SU-DHL-6 (cell line): ENCODE results near the gene CCNQ.

ENCODE experiments used
- H2AFZ ChIP-seq: fragments of 200-600 bp; sonication (generic); 2 replicates; pipeline ENCODE4 v1.6.1; 2014; ENCODE audit warnings: low read depth, mild to moderate bottlenecking, moderate library complexity, mixed read lengths, antibody characterized with exemption, low read length; ENCODE audit not compliant: severe bottlenecking
- H3F3A ChIP-seq: fragments of 200-600 bp; shearing (Covaris generic); 2 replicates; pipeline ENCODE4 v1.6.0; 2016; ENCODE audit warnings: antibody characterized with exemption, mild to moderate bottlenecking; ENCODE audit not compliant: insufficient read depth
- H3K27ac ChIP-seq: fragments of 200-600 bp; sonication (generic); 2 replicates; pipeline ENCODE4 v1.5.1; 2016; ENCODE audit warnings: low read depth, mild to moderate bottlenecking, low read length, moderate library complexity, mixed read lengths
- H3K27me3 ChIP-seq: fragments of 200-600 bp; sonication (generic), shearing (Covaris generic); 2 replicates; pipeline ENCODE4 v1.6.0; 2014; ENCODE audit warnings: mild to moderate bottlenecking, low read length
- H3K36me3 ChIP-seq: fragments of 200-600 bp; sonication (generic); 2 replicates; pipeline ENCODE4 v1.6.1; 2014; ENCODE audit warnings: mild to moderate bottlenecking, low read length, mixed read lengths
- H3K4me2 ChIP-seq: fragments of 300-600, 200-600 bp; shearing (Covaris generic), sonication (generic); 2 replicates; pipeline ENCODE4 v1.6.0; 2014; ENCODE audit warnings: low read length, low read depth, mild to moderate bottlenecking; ENCODE audit not compliant: poor library complexity, severe bottlenecking
- H3K4me3 ChIP-seq: fragments of 200-600 bp; sonication (generic); 2 replicates; pipeline ENCODE4 v1.5.1; 2014; ENCODE audit warnings: antibody characterized with exemption, low read length, mild to moderate bottlenecking, mixed read lengths; ENCODE audit not compliant: insufficient read depth, poor library complexity, severe bottlenecking
- H3K79me2 ChIP-seq: fragments of 200-600 bp; sonication (generic); 2 replicates; pipeline ENCODE4 v1.6.1; 2014; ENCODE audit warnings: mild to moderate bottlenecking, low read length, moderate library complexity; ENCODE audit not compliant: insufficient read depth
- H3K9ac ChIP-seq: fragments of 200-600 bp; sonication (generic); 2 replicates; pipeline ENCODE4 v1.7.0; 2014; ENCODE audit warnings: mild to moderate bottlenecking, low read length
- H3K9me2 ChIP-seq: fragments of 200-600 bp; sonication (generic); replicated peaks from 2 replicates; pipeline ENCODE4 v1.6.1; 2014; ENCODE audit warnings: low read length; ENCODE audit not compliant: insufficient read depth
- H3K9me3 ChIP-seq: fragments of 200-600 bp; sonication (generic); 2 replicates; pipeline ENCODE4 v1.6.1; 2014; ENCODE audit warnings: low read length, mixed read lengths; ENCODE audit not compliant: insufficient read depth
- H4K20me1 ChIP-seq: fragments of 200-600 bp; sonication (generic); 2 replicates; pipeline ENCODE4 v1.6.1; 2014; ENCODE audit warnings: low read depth, mild to moderate bottlenecking, antibody characterized with exemption, low read length, moderate library complexity, mixed read lengths
- CTCF ChIP-seq: fragments of 200-600 bp; sonication (generic); IDR thresholded peaks from one replicate; pipeline ENCODE4 v1.5.1; 2017; ENCODE audit warnings: antibody characterized with exemption, mild to moderate bottlenecking, low read length, moderate library complexity; ENCODE audit not compliant: insufficient read depth, poor library complexity, severe bottlenecking
- EZH2phosphoT487 ChIP-seq: fragments of 200-600 bp; sonication (generic), shearing (Covaris generic); conservative IDR thresholded peaks from 2 replicates; pipeline ENCODE4 v1.6.1; 2018; ENCODE audit warnings: mild to moderate bottlenecking, antibody characterized with exemption, low read length, moderate library complexity, mixed read lengths

The CCNQ gene

GRCh38 chrX:153562546-153562945 is 36.4 kb downstream of the CCNQ start:
- H3K9ac ChIP-seq: no peak overlapping the region
- no peak overlapping the region for H3K4me2 ChIP-seq
- no peak overlapping the region for H3K27ac ChIP-seq
- no peaks in the 10 kb centered on the region for H3K27me3 ChIP-seq
- TF ChIP-seq EZH2phosphoT487: no peak
- TF ChIP-seq CTCF: no peak
- H3K9me3 ChIP-seq: no peaks in the 10 kb centered on the region
- H4K20me1 ChIP-seq: no peaks in the 10 kb centered on the region
- H3K4me3 ChIP-seq: no peak overlapping the region
- H3K36me3 ChIP-seq: no peaks in the 10 kb centered on the region
- no peaks in the 10 kb centered on the region for H3F3A ChIP-seq
- H2AFZ ChIP-seq: no peak overlapping the region
- H3K9me2 ChIP-seq: no peaks in the 10 kb centered on the region
- no peaks in the 10 kb centered on the region for H3K79me2 ChIP-seq

DNA sequence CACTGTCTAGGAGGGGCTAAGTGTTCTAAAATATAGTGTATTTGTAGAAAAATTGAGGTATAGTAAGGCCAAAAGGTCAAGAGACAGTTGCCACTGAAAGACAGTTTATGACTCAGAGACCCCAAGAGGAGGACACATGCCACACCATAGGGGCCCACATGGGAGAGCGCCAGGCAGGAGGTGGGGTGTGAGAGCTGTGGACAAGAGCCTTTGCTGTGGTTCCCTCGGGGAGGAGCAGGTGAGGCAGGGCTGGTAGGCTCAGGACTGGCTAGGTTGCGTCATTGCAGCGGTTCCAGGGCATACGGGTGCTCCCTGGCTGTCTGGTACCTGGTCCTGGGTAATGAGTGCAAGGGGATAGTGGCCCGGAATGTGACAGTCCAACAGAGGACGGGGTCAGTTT is 37.6 kb downstream of the CCNQ start:
- H2AFZ ChIP-seq: no peak overlapping the region
- TF ChIP-seq CTCF (no peak), EZH2phosphoT487 (no peak)
- H3K79me2 ChIP-seq: no peaks in the 10 kb centered on the region
- H3K36me3 ChIP-seq: no peaks in the 10 kb centered on the region
- no peaks in the 10 kb centered on the region for H3K9me3 ChIP-seq
- H3K4me2 ChIP-seq: no peak overlapping the region
- H3K27me3 ChIP-seq: no peaks in the 10 kb centered on the region
- H3K4me3 ChIP-seq: no peak overlapping the region
- no peaks in the 10 kb centered on the region for H3K9me2 ChIP-seq
- no peaks in the 10 kb centered on the region for H4K20me1 ChIP-seq
- no peak overlapping the region for H3K9ac ChIP-seq
- no peaks in the 10 kb centered on the region for H3F3A ChIP-seq
- H3K27ac ChIP-seq: no peak overlapping the region

- Histone ChIP-seq H3K9me3 (no peaks in the 10 kb centered on the region), H3K9ac (no peak overlapping the region), H3K9me2 (no peaks in the 10 kb centered on the region), H4K20me1 (no peaks in the 10 kb centered on the region), H2AFZ (no peak overlapping the region), H3K27me3 (no peaks in the 10 kb centered on the region), H3K36me3 (no peaks in the 10 kb centered on the region), H3K4me3 (no peak overlapping the region), H3K27ac (no peak overlapping the region), H3K79me2 (no peaks in the 10 kb centered on the region), H3F3A (no peaks in the 10 kb centered on the region), H3K4me2 (no peak overlapping the region)
- TF ChIP-seq EZH2phosphoT487: no peak
- no peak for TF ChIP-seq CTCF
Observed at GRCh38 chrX:153560466-153560865, 38.5 kb downstream of the CCNQ start.

DNA sequence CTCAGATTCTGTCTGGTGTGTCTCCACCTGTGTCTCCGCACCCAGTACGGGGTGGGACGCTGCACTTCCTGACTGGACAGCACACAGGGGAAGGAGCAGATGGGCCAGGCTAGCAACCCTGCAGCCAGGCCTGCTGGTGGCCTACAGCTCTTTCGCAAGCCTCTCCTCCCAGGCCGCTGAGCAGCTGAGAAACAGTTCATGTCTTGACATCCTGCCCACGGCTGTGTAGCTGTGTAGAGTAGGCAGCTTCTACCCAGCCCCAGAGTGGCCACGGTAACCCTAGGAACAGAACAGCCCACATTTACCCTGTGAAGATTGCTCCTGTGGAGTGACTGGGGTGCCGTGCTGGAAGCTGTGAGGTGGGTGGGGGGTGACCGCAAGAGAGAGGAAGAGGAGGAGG is 38.9 kb downstream of the CCNQ start:
- Histone ChIP-seq H3K36me3 (no peaks in the 10 kb centered on the region), H3K4me3 (no peak overlapping the region), H3K79me2 (no peaks in the 10 kb centered on the region), H3K9ac (no peak overlapping the region), H3K9me2 (no peaks in the 10 kb centered on the region), H3K9me3 (no peaks in the 10 kb centered on the region), H4K20me1 (no peaks in the 10 kb centered on the region), H2AFZ (no peak overlapping the region), H3F3A (no peaks in the 10 kb centered on the region), H3K27ac (no peak overlapping the region), H3K4me2 (no peak overlapping the region), H3K27me3 (no peaks in the 10 kb centered on the region)
- TF ChIP-seq EZH2phosphoT487: no peak
